OCI-LY7 (cell line): ENCODE measurements around the gene TMEM8B. TPM values are rescaled to one million over a fixed set of nuclear protein-coding genes. Genes with fewer than 3 reads are reported as not detected.

Experiments
- BruUV-seq: library from RNA; stranded (reverse); fragments of 400-500 nt; replicated peaks from 2 replicates; lab custom pipeline; 2021; lab: Mats Ljungman, UMichigan
- CTCF ChIA-PET: fragments of 300-600 bp; sonication (Branson Sonifier 250); formaldehyde crosslinking; loops from one replicate; lab custom pipeline; 2022; ENCODE audit warnings: antibody characterized with exemption; ENCODE audit not compliant: unreplicated experiment; lab: Charles Lee
- POLR2A ChIA-PET: fragments of 300-600 bp; sonication (Branson Sonifier 250); formaldehyde crosslinking; loops from one replicate; lab custom pipeline; 2022; ENCODE audit warnings: antibody characterized with exemption; lab: Charles Lee
- DNase-seq: peaks from one replicate; pipeline ENCODE4 v3.0.0-alpha.2; 2015; ENCODE audit warnings: low spot score
- H2AFZ ChIP-seq: fragments of 200-600 bp; sonication (generic), shearing (Covaris generic); 2 replicates; pipeline ENCODE4 v1.6.1; 2014; ENCODE audit warnings: mild to moderate bottlenecking, antibody characterized with exemption, low read length, moderate library complexity
- H3K27ac ChIP-seq: fragments of 200-600 bp; sonication (generic); 2 replicates; pipeline ENCODE4 v1.5.1; 2014; ENCODE audit warnings: mixed run types, low read depth, mild to moderate bottlenecking, moderate library complexity, low read length, inconsistent platforms; ENCODE audit not compliant: poor library complexity, severe bottlenecking
- H3K36me3 ChIP-seq: fragments of 200-600 bp; sonication (generic); 2 replicates; pipeline ENCODE4 v1.6.1; 2014; ENCODE audit warnings: mild to moderate bottlenecking, antibody characterized with exemption, low read length, moderate library complexity, mixed read lengths; ENCODE audit not compliant: insufficient read depth
- H3K4me1 ChIP-seq: fragments of 200-600 bp; sonication (generic); 2 replicates; pipeline ENCODE4 v1.5.1; 2014; ENCODE audit warnings: mild to moderate bottlenecking, low read length; ENCODE audit not compliant: insufficient read depth, poor library complexity, severe bottlenecking
- H3K4me2 ChIP-seq: fragments of 200-600 bp; sonication (generic); 2 replicates; pipeline ENCODE4 v1.6.1; 2014; ENCODE audit warnings: mild to moderate bottlenecking, low read length
- H3K4me3 ChIP-seq: fragments of 200-600 bp; sonication (generic); 2 replicates; pipeline ENCODE4 v1.5.1; 2014; ENCODE audit warnings: mild to moderate bottlenecking, low read depth, low read length; ENCODE audit not compliant: poor library complexity, severe bottlenecking
- H3K79me2 ChIP-seq: fragments of 200-600 bp; sonication (generic); 2 replicates; pipeline ENCODE4 v1.6.1; 2016; ENCODE audit warnings: low read depth, mild to moderate bottlenecking, low read length, moderate library complexity, mixed read lengths; ENCODE audit not compliant: insufficient read depth
- H3K9me2 ChIP-seq: fragments of 200-600 bp; sonication (generic); 2 replicates; pipeline ENCODE4 v1.6.1; 2016; ENCODE audit warnings: mild to moderate bottlenecking, low read length, mixed read lengths; ENCODE audit not compliant: insufficient read depth
- H3K9me3 ChIP-seq: fragments of 200-600 bp; sonication (generic); 2 replicates; pipeline ENCODE4 v1.6.1; 2014; ENCODE audit warnings: mild to moderate bottlenecking, mixed run types, low read length, mixed read lengths
- H4K20me1 ChIP-seq: fragments of 200-600 bp; sonication (generic); 2 replicates; pipeline ENCODE4 v1.6.1; 2014; ENCODE audit warnings: mild to moderate bottlenecking, antibody characterized with exemption, low read length, moderate library complexity, mixed read lengths; ENCODE audit not compliant: insufficient read depth
- EZH2phosphoT487 ChIP-seq: fragments of 200-600 bp; sonication (generic); IDR thresholded peaks from 2 replicates; pipeline ENCODE4 v1.6.1; 2018; ENCODE audit warnings: low read depth, borderline replicate concordance, mild to moderate bottlenecking, mixed run types, antibody characterized with exemption, low read length, moderate library complexity, mixed read lengths
- intact Hi-C: fragments of 100-400 bp; cut with micrococcal nuclease; formaldehyde crosslinking; loops from one replicate; pipeline ENCODE4 v1.10.0; 2022; ENCODE audit not compliant: unreplicated experiment
- total RNA-seq, 2 experiments: library from RNA; depleted of rRNA in 1 of 2; stranded (reverse); fragments of >200 nt in 1 of 2; shearing (Covaris generic) in 1 of 2; gene quantifications; 2 replicates each; pipeline ENCODE4 v1.2.3, GENCODE V29; 2014 to 2022
- TF ChIP-seq, protein P1 (sequence below): fragments of 200-600 bp; sonication (generic); conservative IDR thresholded peaks from 2 replicates; pipeline ENCODE4 v1.5.1; 2014; ENCODE audit warnings: mild to moderate bottlenecking, antibody characterized with exemption, low read length, moderate library complexity, mixed read lengths

TMEM8B gene
- total RNA-seq, 2 experiments from 2014 or later = 3.1 to 15.7 TPM

GRCh38 chr9:35845824-35846771 lies 17.1 kb downstream of the TMEM8B start:
- no peaks in the 10 kb centered on the region for H4K20me1 ChIP-seq
- no peak overlapping the region for H3K27ac ChIP-seq
- no peak overlapping the region for H3K4me3 ChIP-seq
- no peaks in the 10 kb centered on the region for H3K79me2 ChIP-seq
- H3K9me3 ChIP-seq = no peaks in the 10 kb centered on the region
- no peaks in the 10 kb centered on the region for H3K9me2 ChIP-seq
- intact Hi-C loops = no loop called here
- no TSS peak for BruUV-seq
- peak overlapping the region; percentile 50; the same call in 1 of the 2 replicates for H3K4me2 ChIP-seq
- TF ChIP-seq, protein P1, sequence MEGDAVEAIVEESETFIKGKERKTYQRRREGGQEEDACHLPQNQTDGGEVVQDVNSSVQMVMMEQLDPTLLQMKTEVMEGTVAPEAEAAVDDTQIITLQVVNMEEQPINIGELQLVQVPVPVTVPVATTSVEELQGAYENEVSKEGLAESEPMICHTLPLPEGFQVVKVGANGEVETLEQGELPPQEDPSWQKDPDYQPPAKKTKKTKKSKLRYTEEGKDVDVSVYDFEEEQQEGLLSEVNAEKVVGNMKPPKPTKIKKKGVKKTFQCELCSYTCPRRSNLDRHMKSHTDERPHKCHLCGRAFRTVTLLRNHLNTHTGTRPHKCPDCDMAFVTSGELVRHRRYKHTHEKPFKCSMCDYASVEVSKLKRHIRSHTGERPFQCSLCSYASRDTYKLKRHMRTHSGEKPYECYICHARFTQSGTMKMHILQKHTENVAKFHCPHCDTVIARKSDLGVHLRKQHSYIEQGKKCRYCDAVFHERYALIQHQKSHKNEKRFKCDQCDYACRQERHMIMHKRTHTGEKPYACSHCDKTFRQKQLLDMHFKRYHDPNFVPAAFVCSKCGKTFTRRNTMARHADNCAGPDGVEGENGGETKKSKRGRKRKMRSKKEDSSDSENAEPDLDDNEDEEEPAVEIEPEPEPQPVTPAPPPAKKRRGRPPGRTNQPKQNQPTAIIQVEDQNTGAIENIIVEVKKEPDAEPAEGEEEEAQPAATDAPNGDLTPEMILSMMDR = no peak
- no peak for TF ChIP-seq EZH2phosphoT487
- no peak overlapping the region for H2AFZ ChIP-seq
- H3K36me3 ChIP-seq = no peaks in the 10 kb centered on the region
- peaks cover 39% of the 10 kb centered on the region for H3K4me1 ChIP-seq
- CTCF ChIA-PET = interaction anchor here (0.6 kb wide), 1 partner anchor 50 kb away, joined by 6 read pairs; no protein-coding TSS in a partner anchor
- POLR2A ChIA-PET = interaction anchor here (0.6 to 1.5 kb wide), 4 partner anchors 10 to 226 kb away, joined by 3 to 4 read pairs (median 4); no protein-coding TSS in a partner anchor
- DNase-seq = no peak

DNA sequence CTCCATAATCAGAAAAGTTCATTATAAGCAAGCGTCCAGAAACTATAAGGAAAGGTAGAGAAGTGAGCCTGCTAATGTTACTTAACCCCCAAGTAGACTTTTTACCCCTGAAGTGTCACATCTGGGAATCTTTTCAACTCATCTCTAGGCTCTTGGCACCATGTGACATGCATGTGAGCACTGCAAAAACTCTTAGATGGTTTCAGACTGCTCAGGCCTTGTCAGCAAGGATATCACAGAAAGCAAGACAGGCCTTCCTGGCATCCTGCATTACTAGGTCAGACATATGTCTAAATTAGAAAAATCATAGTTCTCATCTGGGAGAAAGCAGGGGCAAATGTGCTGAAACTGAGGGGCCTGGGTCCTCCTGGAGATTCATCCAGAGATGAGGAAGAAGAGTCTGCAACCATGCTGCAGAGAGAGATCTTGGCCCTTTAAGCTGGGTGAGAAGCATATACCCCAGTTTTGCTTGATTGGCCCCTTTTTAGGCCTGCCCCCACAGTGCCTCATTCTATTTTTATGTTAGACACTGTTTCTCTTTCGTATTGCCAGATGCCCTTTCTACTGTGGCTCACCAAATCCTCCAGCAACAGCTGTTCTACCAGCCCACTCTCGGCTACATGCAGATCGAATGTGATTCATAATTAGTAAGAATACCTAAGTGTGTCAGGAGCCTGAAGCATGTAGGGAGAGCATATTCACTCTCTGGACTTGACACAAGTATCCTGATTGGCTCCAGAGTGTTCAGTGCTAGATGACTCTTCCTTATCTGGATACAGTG lies 19.0 kb downstream of the TMEM8B start:
- TF ChIP-seq EZH2phosphoT487 = no peak
- TF ChIP-seq, protein P1 = no peak
- H4K20me1 ChIP-seq = no peaks in the 10 kb centered on the region
- CTCF ChIA-PET = interaction anchor here (1.3 kb wide), 1 partner anchor 35 kb away, joined by 4 read pairs; no protein-coding TSS in a partner anchor
- no peaks in the 10 kb centered on the region for H3K9me3 ChIP-seq
- intact Hi-C loops = no loop called here
- no peaks in the 10 kb centered on the region for H3K79me2 ChIP-seq
- no peaks in the 10 kb centered on the region for H3K36me3 ChIP-seq
- peak; percentile 62 for DNase-seq
- H3K4me3 ChIP-seq = no peak overlapping the region
- peak overlapping the region; percentile 6; the same call in 1 of the 2 replicates for H2AFZ ChIP-seq
- peak overlapping the region; percentile 54 for H3K4me2 ChIP-seq
- no TSS peak for BruUV-seq
- H3K4me1 ChIP-seq = peaks cover 34% of the 10 kb centered on the region
- H3K9me2 ChIP-seq = no peaks in the 10 kb centered on the region
- POLR2A ChIA-PET = interaction anchor here (0.6 kb wide), 1 partner anchor 129 kb away, joined by 3 read pairs; no protein-coding TSS in a partner anchor
- peak overlapping the region; percentile 34 for H3K27ac ChIP-seq
